ENCODE measurements around the gene UBE2Q2. TPM values are rescaled to one million over a fixed set of nuclear protein-coding genes. Genes with fewer than 3 reads are reported as not detected.

UBE2Q2 gene
- total RNA-seq, 1 experiment from 2014 or later = 37.5 TPM

DNA sequence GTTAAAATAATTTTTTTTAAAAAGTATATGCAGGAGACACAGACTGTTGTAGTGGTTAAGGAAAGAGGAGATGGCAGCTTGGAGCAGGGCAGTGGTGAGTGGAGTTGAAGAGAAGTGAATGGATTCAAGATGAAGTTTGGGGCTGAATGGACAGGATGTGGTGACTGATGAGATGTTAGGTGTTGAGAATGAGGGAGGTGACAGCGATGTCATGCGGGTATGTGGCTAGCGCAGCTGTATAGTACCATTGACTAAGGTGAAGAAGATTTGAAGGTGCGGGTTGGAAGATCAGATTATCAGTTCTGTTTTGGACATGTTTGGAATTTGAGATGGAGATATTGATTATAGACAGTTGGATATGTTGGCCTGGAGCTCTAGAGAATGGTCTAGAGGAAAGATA lies 80.5 kb downstream of the UBE2Q2 start:
- DNase-seq (ENCODE audit: low read depth) = no peak

DNA sequence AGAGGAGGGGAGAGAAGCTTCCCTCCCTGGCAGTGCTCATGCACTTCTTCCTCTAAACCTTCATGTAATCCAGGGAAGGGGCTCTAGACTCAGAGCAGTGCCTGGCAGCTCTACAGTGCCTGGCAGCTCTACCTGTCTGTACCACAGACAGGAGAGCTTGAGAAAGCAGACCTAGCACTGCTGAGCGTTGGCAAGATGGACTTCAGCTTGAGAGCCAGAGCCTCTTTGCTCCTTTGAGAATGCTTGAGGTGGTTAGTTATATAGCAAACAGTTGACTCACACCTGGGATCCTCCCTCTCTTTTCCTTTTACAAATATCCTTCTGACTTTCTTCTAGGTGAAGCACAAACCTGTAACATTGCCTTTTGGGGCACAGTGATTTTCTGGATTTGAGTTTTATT lies 81.3 kb downstream of the UBE2Q2 start:
- DNase-seq (ENCODE audit: low read depth) = no peak

DNA sequence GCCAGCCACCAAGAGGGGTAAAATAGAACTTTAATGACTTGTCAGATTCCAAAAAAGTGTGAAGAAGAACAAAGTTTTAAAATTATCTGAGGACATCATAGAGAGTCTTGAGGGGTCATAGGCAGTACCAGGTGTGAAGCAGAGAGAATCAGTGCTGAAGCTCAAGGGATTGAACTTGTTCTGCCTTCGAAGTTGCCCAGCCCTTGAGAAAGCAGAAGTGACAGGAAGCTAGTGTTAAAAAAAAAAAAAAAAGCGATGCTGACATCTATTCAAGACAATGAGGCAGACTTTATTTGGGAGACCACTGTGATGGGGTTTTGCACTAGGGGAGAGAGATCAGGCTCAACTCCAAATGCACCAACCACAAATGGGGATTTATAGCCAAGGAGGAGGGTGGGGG lies 82.2 kb downstream of the UBE2Q2 start:
- no peak for DNase-seq (ENCODE audit: low read depth)

DNA sequence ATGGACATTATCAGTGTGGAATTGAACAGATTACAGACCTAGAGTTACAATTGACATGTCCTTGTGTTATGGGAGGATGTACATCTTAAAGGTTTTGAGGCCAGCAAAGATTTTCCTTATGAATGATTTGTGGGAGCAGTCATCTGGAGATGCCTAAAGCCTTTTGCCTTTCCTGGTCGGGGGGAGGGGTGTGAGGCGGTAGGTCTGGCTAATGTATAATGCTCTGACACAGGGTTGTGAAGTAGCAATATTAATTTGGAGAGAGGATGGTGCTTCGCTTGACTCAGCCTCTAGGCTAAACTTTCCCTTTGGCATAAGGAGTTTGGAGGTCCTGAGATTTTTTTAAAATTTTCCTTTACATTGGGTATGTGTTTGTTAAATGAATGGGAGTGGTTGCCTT lies 83.7 kb downstream of the UBE2Q2 start:
- no peak for DNase-seq (ENCODE audit: low read depth)

DNA sequence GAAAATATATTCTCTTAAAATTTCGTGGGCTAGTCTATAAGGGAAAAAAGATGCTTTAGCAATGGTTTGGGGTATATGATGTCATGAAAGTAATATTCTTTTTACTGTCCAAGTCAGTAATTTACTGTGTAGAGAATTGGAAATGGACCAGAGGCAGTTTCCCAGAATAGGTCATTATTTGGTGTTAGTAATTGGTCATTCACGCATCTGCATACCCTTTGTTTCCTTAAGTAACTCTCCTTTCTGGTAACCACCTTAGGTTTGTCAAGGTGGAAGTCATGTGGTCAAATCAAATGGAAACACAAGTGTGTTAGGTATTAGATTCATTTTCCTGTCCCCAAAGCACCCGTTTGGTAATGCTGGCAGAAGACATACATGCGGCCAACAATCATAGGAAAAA lies 84.4 kb downstream of the UBE2Q2 start:
- DNase-seq (ENCODE audit: low read depth) = no peak

DNA sequence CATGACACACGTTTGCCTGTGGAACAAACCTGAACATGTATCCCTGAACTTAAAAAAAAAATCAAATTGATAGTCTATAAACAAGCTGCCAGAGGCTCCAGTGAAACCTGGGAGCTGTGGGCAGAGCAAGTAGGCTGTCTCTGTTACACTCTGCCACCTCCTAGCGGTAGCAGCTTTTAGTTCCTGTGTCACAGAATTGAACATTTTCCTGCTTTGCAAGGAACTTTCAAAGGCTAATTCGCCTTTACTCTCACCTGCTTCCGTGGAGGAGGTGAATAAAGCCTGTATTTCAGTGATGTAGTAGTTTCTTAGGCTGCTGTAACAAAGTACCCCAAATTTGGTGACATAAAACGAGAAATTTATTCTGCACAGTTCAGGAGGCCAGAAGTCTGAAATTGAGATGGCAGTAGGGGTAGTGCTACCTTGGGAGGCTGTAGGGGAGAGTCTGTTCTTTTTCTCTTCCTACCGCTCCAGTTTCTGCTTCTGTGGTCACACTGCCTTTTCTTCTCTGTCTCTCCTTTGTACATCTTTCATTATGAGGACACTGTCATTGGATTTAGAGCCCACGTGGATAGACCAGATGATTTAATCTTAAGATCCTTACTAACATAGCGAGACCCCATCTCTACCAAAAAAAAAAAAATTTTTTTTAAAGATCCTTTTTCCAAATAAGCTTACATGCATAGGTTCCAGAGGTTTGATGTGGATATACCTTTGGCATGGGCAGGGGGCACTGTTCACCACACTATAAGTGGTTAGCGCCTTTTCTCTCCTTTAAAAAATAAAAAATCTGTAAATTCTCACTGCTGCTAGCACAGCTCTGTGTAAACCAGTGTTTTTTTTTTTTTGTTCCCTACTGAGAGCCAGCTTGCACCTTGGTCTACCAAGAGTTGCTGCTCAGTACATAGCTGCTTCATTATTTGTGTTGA lies 85.7 kb downstream of the UBE2Q2 start:
- no peak for DNase-seq (ENCODE audit: low read depth)

DNA sequence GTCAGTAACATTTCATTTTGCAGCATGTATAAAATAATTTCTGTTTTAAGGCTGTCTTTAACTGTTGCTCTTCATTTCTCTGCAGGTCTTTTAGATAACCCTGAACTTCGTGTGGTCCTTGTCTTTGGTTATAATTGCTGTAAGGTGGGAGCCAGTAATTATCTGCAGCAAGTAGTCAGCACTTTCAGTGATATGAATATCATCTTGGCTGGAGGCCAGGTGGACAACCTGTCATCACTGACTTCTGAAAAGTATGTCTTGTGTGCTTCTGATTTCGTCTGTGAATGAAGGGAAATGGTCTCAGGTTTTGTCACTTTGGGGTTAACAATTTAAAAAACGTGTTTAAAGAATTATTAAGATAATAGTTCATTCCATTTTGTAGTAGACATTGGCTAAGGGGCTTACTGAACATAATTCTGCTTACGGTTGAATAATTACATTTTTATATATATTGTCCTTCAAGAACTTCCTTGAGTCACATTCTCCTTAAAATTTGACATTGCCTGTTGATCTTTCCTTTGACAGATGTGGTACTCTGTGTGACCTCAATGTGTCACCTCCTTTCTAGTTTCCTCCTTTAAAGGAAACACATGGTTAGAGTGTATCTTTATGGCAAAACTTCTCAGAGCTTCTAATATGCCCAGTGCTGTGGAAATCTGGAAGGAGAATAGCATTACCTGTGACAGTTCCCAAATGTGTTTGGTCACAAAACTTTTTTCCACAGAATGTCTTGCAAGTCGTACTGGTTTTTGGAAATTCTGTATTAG lies 86.7 kb downstream of the UBE2Q2 start:
- DNase-seq (ENCODE audit: low read depth) = no peak

DNA sequence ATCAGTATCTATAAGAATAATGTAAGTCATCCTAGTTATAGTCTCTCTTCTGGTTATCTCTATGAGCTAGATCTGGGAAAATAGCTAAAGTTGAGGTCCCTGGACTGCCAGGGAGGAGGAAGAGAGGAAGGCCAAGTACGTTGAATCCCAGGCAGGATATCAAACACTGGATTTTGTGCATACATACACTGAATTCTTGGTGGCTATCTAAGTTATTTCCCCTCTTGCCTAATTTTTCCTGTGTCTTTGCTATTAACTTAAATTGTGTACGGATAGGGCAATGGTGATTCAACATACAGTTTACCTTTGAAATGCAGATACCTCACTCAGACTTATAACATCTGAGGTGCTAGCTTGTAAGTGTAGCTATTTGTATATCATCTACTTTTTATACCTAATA lies 87.6 kb downstream of the UBE2Q2 start:
- DNase-seq (ENCODE audit: low read depth) = no peak

DNA sequence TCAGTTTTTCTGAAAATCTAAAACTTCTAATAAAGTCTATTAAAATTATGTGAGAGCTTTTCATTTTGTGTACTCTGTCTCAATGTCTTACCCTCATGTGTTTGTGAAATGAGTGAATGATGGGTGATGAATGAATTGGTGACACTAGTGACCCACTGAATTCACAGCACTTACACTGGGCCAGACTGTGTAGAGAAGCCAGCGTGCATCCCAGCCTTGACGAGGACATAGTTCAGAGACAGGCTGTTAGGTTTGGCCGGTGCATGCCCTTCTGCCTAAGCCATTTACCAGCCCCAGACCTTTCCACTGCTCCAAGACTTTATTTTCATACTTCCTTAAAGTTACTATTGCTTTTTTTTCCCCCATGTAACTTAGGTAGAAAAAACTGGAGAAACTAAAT lies 99.2 kb downstream of the UBE2Q2 start:
- DNase-seq (ENCODE audit: low read depth) = no peak

DNA sequence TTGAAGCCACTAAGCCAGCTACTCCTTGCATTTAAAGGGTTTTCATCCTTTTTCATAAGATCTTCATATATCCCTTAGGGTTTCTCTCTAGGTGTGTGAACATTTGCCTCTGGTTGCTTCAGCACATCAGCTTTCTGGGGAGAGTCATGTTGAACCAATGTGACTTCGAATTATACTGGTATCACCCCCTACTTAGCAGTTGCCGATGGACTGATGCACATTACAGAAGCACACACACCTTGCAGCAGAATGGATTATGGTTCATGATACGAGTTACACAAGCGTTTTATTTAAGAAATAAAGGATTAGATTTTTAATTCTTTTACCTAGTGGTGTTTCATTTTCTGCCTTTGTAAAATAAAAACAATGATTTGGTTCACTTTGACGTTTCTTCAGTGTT lies 100.0 kb downstream of the UBE2Q2 start:
- DNase-seq (ENCODE audit: low read depth) = no peak

DNA sequence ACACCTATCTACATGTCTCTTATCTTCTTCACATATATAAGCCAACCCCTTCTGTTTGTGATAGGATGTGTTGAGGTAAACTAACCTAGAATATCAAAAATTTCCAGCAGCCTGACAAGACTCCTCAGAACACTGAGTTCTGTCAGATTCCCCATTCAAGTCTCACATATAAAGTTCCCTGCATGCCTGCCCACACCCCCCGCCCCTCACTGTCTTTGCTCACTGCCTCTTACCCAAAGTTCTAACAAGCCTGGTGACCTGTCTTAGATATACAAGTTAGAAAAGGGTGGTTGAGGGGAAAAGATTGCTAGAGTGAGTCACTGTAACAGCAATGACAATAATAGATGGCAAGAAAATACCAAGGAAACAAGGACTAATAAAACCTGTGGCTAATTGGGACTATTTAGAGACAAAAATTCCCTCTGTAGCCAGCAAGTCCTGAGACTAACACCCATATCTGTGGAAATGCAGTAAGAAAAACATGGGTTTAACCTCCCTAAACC lies 100.5 kb downstream of the UBE2Q2 start:
- DNase-seq (ENCODE audit: low read depth) = peak; percentile 26

DNA sequence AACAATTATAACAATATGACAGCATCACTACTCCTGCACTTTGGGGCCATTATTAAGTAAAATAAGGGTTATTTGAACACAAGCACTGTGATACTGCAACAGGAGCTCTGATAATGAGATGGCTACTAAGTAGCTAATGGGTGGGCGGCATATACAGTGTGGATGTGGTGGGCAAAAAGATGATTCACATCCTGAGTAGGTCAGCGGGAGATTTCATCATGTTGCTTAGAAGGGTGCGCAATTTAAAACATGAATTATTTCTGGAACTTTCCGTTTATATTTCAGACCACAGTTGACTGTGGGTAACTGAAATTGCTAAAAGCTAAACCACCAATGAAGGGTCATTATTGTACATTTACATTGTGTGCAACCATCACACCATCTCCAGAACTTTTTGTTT lies 102.7 kb downstream of the UBE2Q2 start:
- DNase-seq (ENCODE audit: low read depth) = no peak

DNA sequence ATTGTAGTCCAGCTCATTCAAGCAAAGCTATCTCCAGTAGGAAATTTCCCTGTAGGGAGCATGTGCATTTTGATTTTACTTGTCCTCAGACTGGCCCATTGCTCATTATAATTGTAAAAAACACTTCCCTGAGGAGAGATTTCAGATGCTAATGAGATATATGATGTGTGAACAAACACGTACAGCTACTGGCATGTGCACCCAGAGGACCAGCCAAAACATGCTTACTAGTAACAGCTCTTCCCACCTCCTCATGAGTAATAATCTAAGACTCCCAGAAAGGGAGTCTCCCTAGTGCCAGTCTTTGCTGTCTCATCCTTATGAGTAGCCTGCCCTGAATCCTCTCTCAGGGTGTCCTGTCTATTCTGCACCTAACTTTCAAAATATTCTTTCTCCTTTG lies 103.8 kb downstream of the UBE2Q2 start:
- peak; percentile 56 for DNase-seq (ENCODE audit: low read depth)

DNA sequence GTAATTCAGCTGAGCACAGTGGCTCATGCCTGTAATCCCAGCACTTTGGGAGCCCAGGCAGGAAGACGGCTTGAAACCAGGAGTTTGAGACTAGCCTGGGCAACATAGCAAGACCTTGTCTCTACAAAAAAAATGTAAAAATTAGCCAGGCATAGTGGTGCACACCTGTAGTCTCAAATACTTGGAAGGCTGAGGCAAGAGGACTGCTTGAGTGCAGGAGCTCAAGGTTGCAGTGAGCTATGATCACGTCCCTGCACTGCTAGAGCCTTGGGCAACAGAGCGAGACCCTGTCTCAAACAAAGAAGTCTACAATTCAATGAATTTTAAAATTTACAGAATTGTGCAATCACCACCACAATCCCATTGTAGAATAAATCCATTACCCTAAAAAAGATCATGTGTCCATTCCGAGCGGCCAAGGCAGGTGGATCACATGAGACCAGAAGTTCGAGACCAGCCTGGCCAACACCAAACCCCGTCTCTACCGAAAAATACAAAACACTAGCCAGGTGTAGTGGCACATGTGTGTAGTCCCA lies 105.6 kb downstream of the UBE2Q2 start:
- DNase-seq (ENCODE audit: low read depth) = no peak

Other genes starting within 250 kb of the UBE2Q2 start
- gene SNUPN, start 217.7 kb upstream of the UBE2Q2 start, total RNA-seq (2014; rRNA removed; shearing (Covaris generic)) = 26.6 and 32.1 TPM in 2 replicates
- gene IMP3, start 203.2 kb upstream of the UBE2Q2 start, total RNA-seq (2014; rRNA removed; shearing (Covaris generic)) = 93.7 and 148 TPM in 2 replicates
- 8.2 and 10.6 TPM in 2 replicates for gene SNX33, start 195.5 kb upstream of the UBE2Q2 start, total RNA-seq (2014; rRNA removed; shearing (Covaris generic))
- gene CSPG4, start 130.6 kb upstream of the UBE2Q2 start, total RNA-seq (2014; rRNA removed; shearing (Covaris generic)) = 3.4 and 8.2 TPM in 2 replicates
- gene FBXO22, start 60.4 kb downstream of the UBE2Q2 start, total RNA-seq (2014; rRNA removed; shearing (Covaris generic)) = 35.8 and 57.4 TPM in 2 replicates
- gene NRG4, start 169.0 kb downstream of the UBE2Q2 start, total RNA-seq (2014; rRNA removed; shearing (Covaris generic)) = not detected in 2 replicates
- not detected in 2 replicates for gene TMEM266, start 216.5 kb downstream of the UBE2Q2 start, total RNA-seq (2014; rRNA removed; shearing (Covaris generic))

Measured in M059J (cell line).